PFSK-1 (cell line): Measurements from ENCODE around the gene TMPRSS7.

Experiments used
- POLR2AphosphoS5 ChIP-seq: IDR thresholded peaks from 2 replicates; pipeline ENCODE4 v1.6.1; 2012; ENCODE audit warnings: low read depth, mild to moderate bottlenecking, control low read depth, low read length, moderate library complexity
- SIN3A ChIP-seq: IDR thresholded peaks from 2 replicates; pipeline ENCODE4 v1.6.1; 2012; ENCODE audit warnings: mild to moderate bottlenecking, low read length, moderate library complexity, borderline replicate concordance; ENCODE audit not compliant: insufficient read depth
- TAF1 ChIP-seq: IDR thresholded peaks from 2 replicates; pipeline ENCODE4 v1.6.1; 2012; ENCODE audit warnings: low read length, control low read depth, borderline replicate concordance; ENCODE audit not compliant: insufficient read depth
- TF ChIP-seq, protein P1 (sequence below), 2 experiments: IDR thresholded peaks; 2 replicates each; pipeline versions ENCODE4 v1.6.1 to v1.8.0; 2011 to 2012; ENCODE audit warnings: low read depth in 2 of 2, low read length in 2 of 2, control low read depth in 1 of 2, inconsistent platforms in 1 of 2, mild to moderate bottlenecking in 1 of 2, moderate library complexity in 1 of 2; ENCODE audit not compliant: insufficient read depth in 1 of 2

DNA sequence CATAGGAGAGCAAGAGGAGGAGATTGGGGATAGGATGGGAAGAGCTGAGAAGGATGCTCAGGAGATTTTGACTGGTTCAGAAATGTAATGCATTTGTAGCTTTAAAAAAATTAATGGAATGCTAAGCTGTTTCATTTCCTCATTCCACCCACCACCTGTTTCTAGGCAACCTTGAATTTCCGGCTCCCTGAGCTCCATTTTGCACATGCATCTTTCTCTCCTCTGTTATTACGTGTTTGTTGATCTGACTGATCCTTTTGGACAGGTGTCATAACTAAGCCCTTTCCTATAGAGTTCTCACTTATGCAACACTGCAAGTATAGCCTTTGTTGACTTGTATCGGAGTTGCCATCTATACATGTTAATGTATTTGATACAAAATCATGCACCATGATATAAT, 4.3 kb downstream of the TMPRSS7 start:
- no peak for TF ChIP-seq TAF1
- TF ChIP-seq, protein P1, sequence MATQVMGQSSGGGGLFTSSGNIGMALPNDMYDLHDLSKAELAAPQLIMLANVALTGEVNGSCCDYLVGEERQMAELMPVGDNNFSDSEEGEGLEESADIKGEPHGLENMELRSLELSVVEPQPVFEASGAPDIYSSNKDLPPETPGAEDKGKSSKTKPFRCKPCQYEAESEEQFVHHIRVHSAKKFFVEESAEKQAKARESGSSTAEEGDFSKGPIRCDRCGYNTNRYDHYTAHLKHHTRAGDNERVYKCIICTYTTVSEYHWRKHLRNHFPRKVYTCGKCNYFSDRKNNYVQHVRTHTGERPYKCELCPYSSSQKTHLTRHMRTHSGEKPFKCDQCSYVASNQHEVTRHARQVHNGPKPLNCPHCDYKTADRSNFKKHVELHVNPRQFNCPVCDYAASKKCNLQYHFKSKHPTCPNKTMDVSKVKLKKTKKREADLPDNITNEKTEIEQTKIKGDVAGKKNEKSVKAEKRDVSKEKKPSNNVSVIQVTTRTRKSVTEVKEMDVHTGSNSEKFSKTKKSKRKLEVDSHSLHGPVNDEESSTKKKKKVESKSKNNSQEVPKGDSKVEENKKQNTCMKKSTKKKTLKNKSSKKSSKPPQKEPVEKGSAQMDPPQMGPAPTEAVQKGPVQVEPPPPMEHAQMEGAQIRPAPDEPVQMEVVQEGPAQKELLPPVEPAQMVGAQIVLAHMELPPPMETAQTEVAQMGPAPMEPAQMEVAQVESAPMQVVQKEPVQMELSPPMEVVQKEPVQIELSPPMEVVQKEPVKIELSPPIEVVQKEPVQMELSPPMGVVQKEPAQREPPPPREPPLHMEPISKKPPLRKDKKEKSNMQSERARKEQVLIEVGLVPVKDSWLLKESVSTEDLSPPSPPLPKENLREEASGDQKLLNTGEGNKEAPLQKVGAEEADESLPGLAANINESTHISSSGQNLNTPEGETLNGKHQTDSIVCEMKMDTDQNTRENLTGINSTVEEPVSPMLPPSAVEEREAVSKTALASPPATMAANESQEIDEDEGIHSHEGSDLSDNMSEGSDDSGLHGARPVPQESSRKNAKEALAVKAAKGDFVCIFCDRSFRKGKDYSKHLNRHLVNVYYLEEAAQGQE (IDR thresholded peaks at IDR 0.05; ENCODE audit: insufficient read depth in 1 of 2, low read depth in 2 of 2, low read length in 2 of 2) = no peak
- TF ChIP-seq POLR2AphosphoS5 = no peak
- TF ChIP-seq SIN3A = no peak
